Measurements from ENCODE around the gene ZC3HAV1.

- TF ChIP-seq CTCF (optimal IDR thresholded peaks at IDR 0.05 in 1 of 3, IDR thresholded peaks at IDR 0.05 in 1 of 3, conservative IDR thresholded peaks at IDR 0.05 in 1 of 3; ENCODE audit: extremely low read depth in 1 of 3, insufficient read depth in 2 of 3, low read length in 3 of 3) (no peak), EZH2 (IDR thresholded peaks at IDR 0.05; ENCODE audit: low read length) (no peak)
Measured at GRCh38 chr7:139132887-139133286, 23.4 kb upstream of the ZC3HAV1 start.
